MM.1S (cell line): ENCODE results near the gene SLC24A1.

Source experiments
- EZH2 ChIP-seq: fragments of 300-600 bp; sonication (generic); optimal IDR thresholded peaks from 2 replicates; pipeline ENCODE3; 2017; ENCODE audit warnings: low read depth, mild to moderate bottlenecking, antibody characterized with exemption, low read length, mixed read lengths
- EZH2phosphoT487 ChIP-seq: fragments of 300-600 bp; sonication (generic); IDR thresholded peaks from 2 replicates; pipeline ENCODE4 v1.6.1; 2018; ENCODE audit warnings: antibody characterized with exemption, low read length
- TF ChIP-seq, protein P1 (sequence below): fragments of 300-600 bp; sonication (generic); IDR thresholded peaks from 2 replicates; pipeline ENCODE4 v1.5.1; 2016; ENCODE audit warnings: antibody characterized with exemption, low read length, mixed read lengths

DNA sequence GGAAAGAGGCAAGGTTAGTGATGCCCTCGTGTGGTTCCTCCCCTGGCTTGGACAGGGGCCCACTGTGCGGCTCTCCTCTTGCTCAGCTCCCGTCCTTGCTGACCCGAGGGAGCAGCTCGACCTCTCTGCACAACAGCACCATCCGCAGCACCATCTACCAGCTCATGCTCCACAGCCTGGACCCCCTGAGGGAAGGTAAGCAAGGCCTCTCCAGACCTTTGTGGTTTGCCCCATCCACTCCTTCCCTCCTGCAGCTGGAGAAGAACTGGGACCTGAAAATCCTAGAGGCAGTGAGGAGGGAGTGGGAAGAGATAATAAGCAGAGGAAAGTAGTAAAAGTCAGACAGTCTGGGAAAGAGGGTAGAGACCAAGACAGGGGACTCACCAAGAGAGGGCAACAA lies 17.8 kb downstream of the SLC24A1 start:
- TF ChIP-seq, protein P1, sequence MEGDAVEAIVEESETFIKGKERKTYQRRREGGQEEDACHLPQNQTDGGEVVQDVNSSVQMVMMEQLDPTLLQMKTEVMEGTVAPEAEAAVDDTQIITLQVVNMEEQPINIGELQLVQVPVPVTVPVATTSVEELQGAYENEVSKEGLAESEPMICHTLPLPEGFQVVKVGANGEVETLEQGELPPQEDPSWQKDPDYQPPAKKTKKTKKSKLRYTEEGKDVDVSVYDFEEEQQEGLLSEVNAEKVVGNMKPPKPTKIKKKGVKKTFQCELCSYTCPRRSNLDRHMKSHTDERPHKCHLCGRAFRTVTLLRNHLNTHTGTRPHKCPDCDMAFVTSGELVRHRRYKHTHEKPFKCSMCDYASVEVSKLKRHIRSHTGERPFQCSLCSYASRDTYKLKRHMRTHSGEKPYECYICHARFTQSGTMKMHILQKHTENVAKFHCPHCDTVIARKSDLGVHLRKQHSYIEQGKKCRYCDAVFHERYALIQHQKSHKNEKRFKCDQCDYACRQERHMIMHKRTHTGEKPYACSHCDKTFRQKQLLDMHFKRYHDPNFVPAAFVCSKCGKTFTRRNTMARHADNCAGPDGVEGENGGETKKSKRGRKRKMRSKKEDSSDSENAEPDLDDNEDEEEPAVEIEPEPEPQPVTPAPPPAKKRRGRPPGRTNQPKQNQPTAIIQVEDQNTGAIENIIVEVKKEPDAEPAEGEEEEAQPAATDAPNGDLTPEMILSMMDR: no peak
- TF ChIP-seq EZH2phosphoT487: no peak
- TF ChIP-seq EZH2: no peak
